WTC11 (cell line): ENCODE data around the gene SLC25A26. TPM values are rescaled to one million over a fixed set of nuclear protein-coding genes. Genes with fewer than 3 reads are reported as not detected.

Experiments
- ATAC-seq: fragments of 200-7000 bp; cut with Tn5 transposase; 2 replicates; pipeline ENCODE4 v1.10.0; 2021; ENCODE audit warnings: mild to moderate bottlenecking, moderate library complexity
- CTCF ChIA-PET: fragments of 300-600 bp; sonication (Branson Sonifier 250); formaldehyde crosslinking; loops from one replicate; lab custom pipeline; 2021; ENCODE audit warnings: antibody characterized with exemption; lab: Charles Lee
- POLR2A ChIA-PET: fragments of 350-600 bp; sonication (Branson Sonifier 250); formaldehyde crosslinking; loops from one replicate; lab custom pipeline; 2021; ENCODE audit warnings: antibody characterized with exemption; lab: Charles Lee
- DNase-seq: peaks from one replicate; pipeline ENCODE4 v3.0.0; 2021; ENCODE audit warnings: low spot score
- H3K27ac Mint-ChIP-seq: 2 replicates; pipeline ENCODE4 v1.8.0; 2021; ENCODE audit warnings: mixed read lengths
- H3K27me3 Mint-ChIP-seq: 2 replicates; pipeline ENCODE4 v1.8.0; 2021; ENCODE audit warnings: low read depth, mild to moderate bottlenecking, moderate library complexity, mixed read lengths
- H3K36me3 Mint-ChIP-seq: 2 replicates; pipeline ENCODE4 v1.8.0; 2021; ENCODE audit warnings: mixed read lengths
- H3K4me1 Mint-ChIP-seq: 2 replicates; pipeline ENCODE4 v1.8.0; 2022; ENCODE audit warnings: mixed read lengths
- H3K4me3 Mint-ChIP-seq: 2 replicates; pipeline ENCODE4 v1.8.0; 2021; ENCODE audit warnings: mild to moderate bottlenecking, moderate library complexity, mixed read lengths
- H3K9me3 Mint-ChIP-seq: 2 replicates; pipeline ENCODE4 v1.8.0; 2021; ENCODE audit warnings: mixed read lengths
- ATF1 ChIP-seq: sonication (generic); formaldehyde crosslinking; IDR thresholded peaks from 2 replicates; pipeline ENCODE4 v1.8.1; 2023; ENCODE audit warnings: mild to moderate bottlenecking, moderate library complexity, missing genetic modification reagents
- CREM ChIP-seq: sonication (generic); formaldehyde crosslinking; IDR thresholded peaks from 2 replicates; pipeline ENCODE4 v1.8.1; 2022; ENCODE audit warnings: mild to moderate bottlenecking, missing genetic modification reagents, moderate library complexity
- ESRRA ChIP-seq: sonication (generic); formaldehyde crosslinking; IDR thresholded peaks from 2 replicates; pipeline ENCODE4 v1.8.1; 2022; ENCODE audit warnings: mild to moderate bottlenecking, missing genetic modification reagents, borderline replicate concordance
- MYBL2 ChIP-seq: sonication (generic); formaldehyde crosslinking; IDR thresholded peaks from 2 replicates; pipeline ENCODE4 v1.8.1; 2023; ENCODE audit warnings: mild to moderate bottlenecking, moderate library complexity, missing genetic modification reagents
- OVOL2 ChIP-seq: fragments of 250-450 bp; sonication (Bioruptor Pico); IDR thresholded peaks from 2 replicates; pipeline ENCODE4 v1.9.0; 2021; ENCODE audit warnings: mild to moderate bottlenecking, borderline replicate concordance
- RORB ChIP-seq: fragments of 250-450 bp; sonication (Bioruptor Pico); IDR thresholded peaks from 2 replicates; pipeline ENCODE4 v1.9.0; 2021; ENCODE audit warnings: mild to moderate bottlenecking
- TEAD4 ChIP-seq: sonication (generic); formaldehyde crosslinking; IDR thresholded peaks from 2 replicates; pipeline ENCODE4 v1.8.0; 2022; ENCODE audit warnings: mild to moderate bottlenecking, missing genetic modification reagents
- ZBTB21 ChIP-seq: sonication (generic); formaldehyde crosslinking; IDR thresholded peaks from 2 replicates; pipeline ENCODE4 v1.8.1; 2023; ENCODE audit warnings: mild to moderate bottlenecking, missing genetic modification reagents, borderline replicate concordance
- ZNF232 ChIP-seq: sonication (generic); formaldehyde crosslinking; IDR thresholded peaks from 2 replicates; pipeline ENCODE4 v1.8.0; 2022; ENCODE audit warnings: mild to moderate bottlenecking, missing genetic modification reagents
- ZNF263 ChIP-seq: sonication (generic); formaldehyde crosslinking; IDR thresholded peaks from 2 replicates; pipeline ENCODE4 v1.8.1; 2022; ENCODE audit warnings: low read depth, mild to moderate bottlenecking, moderate library complexity, missing genetic modification reagents
- ZNF317 ChIP-seq: sonication (generic); formaldehyde crosslinking; IDR thresholded peaks from 2 replicates; pipeline ENCODE4 v1.8.1; 2023; ENCODE audit warnings: low read depth, mild to moderate bottlenecking, moderate library complexity, missing genetic modification reagents, borderline replicate concordance
- total RNA-seq: library from RNA; stranded (reverse); gene quantifications from 3 replicates; pipeline ENCODE4 v1.2.3, GENCODE V29; 2021
- TF ChIP-seq, protein P1 (sequence below): fragments of 250-450 bp; sonication (Bioruptor Pico); IDR thresholded peaks from 2 replicates; pipeline ENCODE4 v2.1.2; 2022; ENCODE audit warnings: mild to moderate bottlenecking, moderate library complexity
- TF ChIP-seq, protein P2 (sequence below): sonication (generic); formaldehyde crosslinking; IDR thresholded peaks from 2 replicates; pipeline ENCODE4 v1.8.0; 2022; ENCODE audit warnings: mild to moderate bottlenecking, missing genetic modification reagents
- TF ChIP-seq, protein P3 (sequence below): sonication (generic); formaldehyde crosslinking; IDR thresholded peaks from 2 replicates; pipeline ENCODE4 v1.8.0; 2023; ENCODE audit warnings: missing genetic modification reagents
- TF ChIP-seq, protein P4 (sequence below): sonication (generic); formaldehyde crosslinking; IDR thresholded peaks from 2 replicates; pipeline ENCODE4 v1.8.1; 2022; ENCODE audit warnings: low read depth, mild to moderate bottlenecking, moderate library complexity, missing genetic modification reagents, borderline replicate concordance
- TF ChIP-seq, protein P5 (sequence below): sonication (generic); formaldehyde crosslinking; IDR thresholded peaks from 2 replicates; pipeline ENCODE4 v1.8.1; 2023; ENCODE audit warnings: mild to moderate bottlenecking, missing genetic modification reagents, moderate library complexity
- TF ChIP-seq, protein P6 (sequence below): sonication (generic); formaldehyde crosslinking; IDR thresholded peaks from 2 replicates; pipeline ENCODE4 v1.8.0; 2022; ENCODE audit warnings: missing genetic modification reagents
- TF ChIP-seq, protein P7 (sequence below): sonication (generic); formaldehyde crosslinking; IDR thresholded peaks from 2 replicates; pipeline ENCODE4 v1.8.1; 2022; ENCODE audit warnings: low read depth, missing genetic modification reagents, borderline replicate concordance
- TF ChIP-seq, protein P8 (sequence below): fragments of 250-450 bp; sonication (Bioruptor Pico); IDR thresholded peaks from 2 replicates; pipeline ENCODE4 v1.9.0; 2021; ENCODE audit warnings: moderate library complexity, mild to moderate bottlenecking, inconsistent platforms, borderline replicate concordance
- TF ChIP-seq, protein P9 (sequence below): sonication (generic); formaldehyde crosslinking; IDR thresholded peaks from 2 replicates; pipeline ENCODE4 v1.8.1; 2022; ENCODE audit warnings: mild to moderate bottlenecking, missing genetic modification reagents, moderate library complexity, borderline replicate concordance

The SLC25A26 gene
- total RNA-seq, 1 experiment from 2014 or later, result 29.1 TPM

DNA sequence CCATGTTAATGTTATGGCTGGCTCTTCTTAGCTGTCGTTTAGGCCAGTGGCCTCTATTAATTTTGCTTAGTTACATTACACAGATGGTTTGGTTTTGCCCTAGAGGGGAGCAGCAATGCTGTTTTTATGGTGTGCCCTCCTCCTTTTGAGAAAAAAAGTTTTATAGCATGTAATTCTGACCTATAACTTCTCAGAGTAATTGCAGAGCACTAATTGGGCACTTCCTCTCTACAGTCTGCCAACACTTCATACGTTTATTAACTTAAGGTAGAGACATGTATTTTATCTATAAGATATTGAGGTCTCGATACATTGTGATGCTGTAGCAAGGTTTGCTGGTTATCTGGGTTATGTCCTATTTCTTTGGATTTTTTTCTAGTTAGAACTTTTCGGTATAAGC lies 12.2 kb downstream of the SLC25A26 start:
- DNase-seq (no peak), ATAC-seq (no peak)
- TF ChIP-seq, protein P1, sequence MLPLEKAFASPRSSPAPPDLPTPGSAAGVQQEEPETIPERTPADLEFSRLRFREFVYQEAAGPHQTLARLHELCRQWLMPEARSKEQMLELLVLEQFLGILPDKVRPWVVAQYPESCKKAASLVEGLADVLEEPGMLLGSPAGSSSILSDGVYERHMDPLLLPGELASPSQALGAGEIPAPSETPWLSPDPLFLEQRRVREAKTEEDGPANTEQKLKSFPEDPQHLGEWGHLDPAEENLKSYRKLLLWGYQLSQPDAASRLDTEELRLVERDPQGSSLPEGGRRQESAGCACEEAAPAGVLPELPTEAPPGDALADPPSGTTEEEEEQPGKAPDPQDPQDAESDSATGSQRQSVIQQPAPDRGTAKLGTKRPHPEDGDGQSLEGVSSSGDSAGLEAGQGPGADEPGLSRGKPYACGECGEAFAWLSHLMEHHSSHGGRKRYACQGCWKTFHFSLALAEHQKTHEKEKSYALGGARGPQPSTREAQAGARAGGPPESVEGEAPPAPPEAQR (CRISPR knock-in tag), result no peak
- TF ChIP-seq, protein P2, sequence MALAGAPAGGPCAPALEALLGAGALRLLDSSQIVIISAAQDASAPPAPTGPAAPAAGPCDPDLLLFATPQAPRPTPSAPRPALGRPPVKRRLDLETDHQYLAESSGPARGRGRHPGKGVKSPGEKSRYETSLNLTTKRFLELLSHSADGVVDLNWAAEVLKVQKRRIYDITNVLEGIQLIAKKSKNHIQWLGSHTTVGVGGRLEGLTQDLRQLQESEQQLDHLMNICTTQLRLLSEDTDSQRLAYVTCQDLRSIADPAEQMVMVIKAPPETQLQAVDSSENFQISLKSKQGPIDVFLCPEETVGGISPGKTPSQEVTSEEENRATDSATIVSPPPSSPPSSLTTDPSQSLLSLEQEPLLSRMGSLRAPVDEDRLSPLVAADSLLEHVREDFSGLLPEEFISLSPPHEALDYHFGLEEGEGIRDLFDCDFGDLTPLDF (CRISPR knock-in tag), result no peak
- TF ChIP-seq ZNF263 (CRISPR knock-in tag) (no peak), ATF1 (no peak), ZBTB21 (CRISPR knock-in tag) (no peak), ESRRA (CRISPR knock-in tag) (no peak)
- TF ChIP-seq, protein P3, sequence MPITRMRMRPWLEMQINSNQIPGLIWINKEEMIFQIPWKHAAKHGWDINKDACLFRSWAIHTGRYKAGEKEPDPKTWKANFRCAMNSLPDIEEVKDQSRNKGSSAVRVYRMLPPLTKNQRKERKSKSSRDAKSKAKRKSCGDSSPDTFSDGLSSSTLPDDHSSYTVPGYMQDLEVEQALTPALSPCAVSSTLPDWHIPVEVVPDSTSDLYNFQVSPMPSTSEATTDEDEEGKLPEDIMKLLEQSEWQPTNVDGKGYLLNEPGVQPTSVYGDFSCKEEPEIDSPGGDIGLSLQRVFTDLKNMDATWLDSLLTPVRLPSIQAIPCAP (CRISPR knock-in tag), result no peak
- TF ChIP-seq, protein P4, sequence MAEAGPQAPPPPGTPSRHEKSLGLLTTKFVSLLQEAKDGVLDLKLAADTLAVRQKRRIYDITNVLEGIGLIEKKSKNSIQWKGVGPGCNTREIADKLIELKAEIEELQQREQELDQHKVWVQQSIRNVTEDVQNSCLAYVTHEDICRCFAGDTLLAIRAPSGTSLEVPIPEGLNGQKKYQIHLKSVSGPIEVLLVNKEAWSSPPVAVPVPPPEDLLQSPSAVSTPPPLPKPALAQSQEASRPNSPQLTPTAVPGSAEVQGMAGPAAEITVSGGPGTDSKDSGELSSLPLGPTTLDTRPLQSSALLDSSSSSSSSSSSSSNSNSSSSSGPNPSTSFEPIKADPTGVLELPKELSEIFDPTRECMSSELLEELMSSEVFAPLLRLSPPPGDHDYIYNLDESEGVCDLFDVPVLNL, result no peak
- H3K27ac Mint-ChIP-seq, result no peak overlapping the region
- peaks cover 8% of the 10 kb centered on the region for H3K4me1 Mint-ChIP-seq
- ChIA-PET POLR2A (no interaction called here), CTCF (no interaction called here)
- no peaks in the 10 kb centered on the region for H3K27me3 Mint-ChIP-seq
- H3K4me3 Mint-ChIP-seq, result no peak overlapping the region
- H3K9me3 Mint-ChIP-seq, result no peaks in the 10 kb centered on the region
- H3K36me3 Mint-ChIP-seq, result no peaks in the 10 kb centered on the region

DNA sequence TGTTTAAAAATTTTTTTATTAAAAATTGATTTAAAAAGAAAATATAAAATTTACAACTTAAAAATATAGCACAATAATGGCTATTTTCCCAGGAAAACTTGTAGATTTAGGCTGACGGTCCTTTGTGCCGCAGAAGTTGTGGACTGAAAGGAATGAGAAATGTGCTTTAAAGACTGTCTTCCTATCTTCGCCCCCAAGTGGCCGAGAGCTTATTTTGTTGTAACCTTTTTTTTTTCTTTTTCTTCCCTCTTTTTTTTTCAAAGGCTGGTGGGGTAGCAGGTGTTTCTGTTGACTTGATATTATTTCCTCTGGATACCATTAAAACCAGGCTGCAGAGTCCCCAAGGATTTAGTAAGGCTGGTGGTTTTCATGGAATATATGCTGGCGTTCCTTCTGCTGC lies 15.5 kb downstream of the SLC25A26 start:
- Mint-ChIP-seq H3K36me3 (peaks cover 16% of the 10 kb centered on the region), H3K4me1 (peaks cover 6% of the 10 kb centered on the region), H3K27ac (no peak overlapping the region), H3K9me3 (peaks cover 10% of the 10 kb centered on the region; the same call in 1 of the 2 replicates), H3K4me3 (no peak overlapping the region), H3K27me3 (no peaks in the 10 kb centered on the region)
- ATAC-seq, result peak; percentile 36; the same call in 1 of the 2 replicates
- CTCF ChIA-PET, result interaction anchor here (0.6 to 2.0 kb wide), 29 partner anchors 9 to 1706 kb away, joined by 3 to 8 read pairs (median 4); no protein-coding TSS in a partner anchor
- POLR2A ChIA-PET, result interaction anchor here (0.6 kb wide), 2 partner anchors 268 to 292 kb away, joined by 5 to 7 read pairs; no protein-coding TSS in a partner anchor
- peak; percentile 20 for DNase-seq
- no peak for TF ChIP-seq MYBL2 (CRISPR knock-in tag)
- no peak for TF ChIP-seq RORB (CRISPR knock-in tag)
- no peak for TF ChIP-seq ZNF263 (CRISPR knock-in tag)
- TF ChIP-seq, protein P5, sequence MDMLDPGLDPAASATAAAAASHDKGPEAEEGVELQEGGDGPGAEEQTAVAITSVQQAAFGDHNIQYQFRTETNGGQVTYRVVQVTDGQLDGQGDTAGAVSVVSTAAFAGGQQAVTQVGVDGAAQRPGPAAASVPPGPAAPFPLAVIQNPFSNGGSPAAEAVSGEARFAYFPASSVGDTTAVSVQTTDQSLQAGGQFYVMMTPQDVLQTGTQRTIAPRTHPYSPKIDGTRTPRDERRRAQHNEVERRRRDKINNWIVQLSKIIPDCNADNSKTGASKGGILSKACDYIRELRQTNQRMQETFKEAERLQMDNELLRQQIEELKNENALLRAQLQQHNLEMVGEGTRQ (CRISPR knock-in tag), result no peak
- no peak for TF ChIP-seq ZNF317 (CRISPR knock-in tag)
- TF ChIP-seq CREM (CRISPR knock-in tag), result no peak
- TF ChIP-seq, protein P4, result no peak
- TF ChIP-seq, protein P6, sequence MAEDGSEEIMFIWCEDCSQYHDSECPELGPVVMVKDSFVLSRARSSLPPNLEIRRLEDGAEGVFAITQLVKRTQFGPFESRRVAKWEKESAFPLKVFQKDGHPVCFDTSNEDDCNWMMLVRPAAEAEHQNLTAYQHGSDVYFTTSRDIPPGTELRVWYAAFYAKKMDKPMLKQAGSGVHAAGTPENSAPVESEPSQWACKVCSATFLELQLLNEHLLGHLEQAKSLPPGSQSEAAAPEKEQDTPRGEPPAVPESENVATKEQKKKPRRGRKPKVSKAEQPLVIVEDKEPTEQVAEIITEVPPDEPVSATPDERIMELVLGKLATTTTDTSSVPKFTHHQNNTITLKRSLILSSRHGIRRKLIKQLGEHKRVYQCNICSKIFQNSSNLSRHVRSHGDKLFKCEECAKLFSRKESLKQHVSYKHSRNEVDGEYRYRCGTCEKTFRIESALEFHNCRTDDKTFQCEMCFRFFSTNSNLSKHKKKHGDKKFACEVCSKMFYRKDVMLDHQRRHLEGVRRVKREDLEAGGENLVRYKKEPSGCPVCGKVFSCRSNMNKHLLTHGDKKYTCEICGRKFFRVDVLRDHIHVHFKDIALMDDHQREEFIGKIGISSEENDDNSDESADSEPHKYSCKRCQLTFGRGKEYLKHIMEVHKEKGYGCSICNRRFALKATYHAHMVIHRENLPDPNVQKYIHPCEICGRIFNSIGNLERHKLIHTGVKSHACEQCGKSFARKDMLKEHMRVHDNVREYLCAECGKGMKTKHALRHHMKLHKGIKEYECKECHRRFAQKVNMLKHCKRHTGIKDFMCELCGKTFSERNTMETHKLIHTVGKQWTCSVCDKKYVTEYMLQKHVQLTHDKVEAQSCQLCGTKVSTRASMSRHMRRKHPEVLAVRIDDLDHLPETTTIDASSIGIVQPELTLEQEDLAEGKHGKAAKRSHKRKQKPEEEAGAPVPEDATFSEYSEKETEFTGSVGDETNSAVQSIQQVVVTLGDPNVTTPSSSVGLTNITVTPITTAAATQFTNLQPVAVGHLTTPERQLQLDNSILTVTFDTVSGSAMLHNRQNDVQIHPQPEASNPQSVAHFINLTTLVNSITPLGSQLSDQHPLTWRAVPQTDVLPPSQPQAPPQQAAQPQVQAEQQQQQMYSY (CRISPR knock-in tag), result no peak
- TF ChIP-seq, protein P7, sequence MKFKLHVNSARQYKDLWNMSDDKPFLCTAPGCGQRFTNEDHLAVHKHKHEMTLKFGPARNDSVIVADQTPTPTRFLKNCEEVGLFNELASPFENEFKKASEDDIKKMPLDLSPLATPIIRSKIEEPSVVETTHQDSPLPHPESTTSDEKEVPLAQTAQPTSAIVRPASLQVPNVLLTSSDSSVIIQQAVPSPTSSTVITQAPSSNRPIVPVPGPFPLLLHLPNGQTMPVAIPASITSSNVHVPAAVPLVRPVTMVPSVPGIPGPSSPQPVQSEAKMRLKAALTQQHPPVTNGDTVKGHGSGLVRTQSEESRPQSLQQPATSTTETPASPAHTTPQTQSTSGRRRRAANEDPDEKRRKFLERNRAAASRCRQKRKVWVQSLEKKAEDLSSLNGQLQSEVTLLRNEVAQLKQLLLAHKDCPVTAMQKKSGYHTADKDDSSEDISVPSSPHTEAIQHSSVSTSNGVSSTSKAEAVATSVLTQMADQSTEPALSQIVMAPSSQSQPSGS, result no peak
- no peak for TF ChIP-seq ATF1
- TF ChIP-seq ZNF232 (CRISPR knock-in tag), result no peak
- TF ChIP-seq TEAD4, result no peak
- TF ChIP-seq, protein P8, sequence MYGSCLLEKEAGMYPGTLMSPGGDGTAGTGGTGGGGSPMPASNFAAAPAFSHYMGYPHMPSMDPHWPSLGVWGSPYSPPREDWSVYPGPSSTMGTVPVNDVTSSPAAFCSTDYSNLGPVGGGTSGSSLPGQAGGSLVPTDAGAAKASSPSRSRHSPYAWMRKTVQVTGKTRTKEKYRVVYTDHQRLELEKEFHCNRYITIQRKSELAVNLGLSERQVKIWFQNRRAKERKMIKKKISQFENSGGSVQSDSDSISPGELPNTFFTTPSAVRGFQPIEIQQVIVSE, result no peak
- TF ChIP-seq OVOL2 (CRISPR knock-in tag), result no peak
- TF ChIP-seq, protein P9, sequence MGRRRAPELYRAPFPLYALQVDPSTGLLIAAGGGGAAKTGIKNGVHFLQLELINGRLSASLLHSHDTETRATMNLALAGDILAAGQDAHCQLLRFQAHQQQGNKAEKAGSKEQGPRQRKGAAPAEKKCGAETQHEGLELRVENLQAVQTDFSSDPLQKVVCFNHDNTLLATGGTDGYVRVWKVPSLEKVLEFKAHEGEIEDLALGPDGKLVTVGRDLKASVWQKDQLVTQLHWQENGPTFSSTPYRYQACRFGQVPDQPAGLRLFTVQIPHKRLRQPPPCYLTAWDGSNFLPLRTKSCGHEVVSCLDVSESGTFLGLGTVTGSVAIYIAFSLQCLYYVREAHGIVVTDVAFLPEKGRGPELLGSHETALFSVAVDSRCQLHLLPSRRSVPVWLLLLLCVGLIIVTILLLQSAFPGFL, result no peak
